Caki2 (cell line): ENCODE results near the gene RTKN2. TPM values are rescaled to one million over a fixed set of nuclear protein-coding genes. Genes with fewer than 3 reads are reported as not detected.
"Not testable (repeated sequence)": the region's sequence is repeated elsewhere in the genome, so short reads cannot be mapped to it uniquely, and the experiment has no call there.

Experiments used
- DNase-seq: peaks from one replicate; pipeline ENCODE4 v3.0.0-alpha.2; 2015; ENCODE audit warnings: low read depth
- in situ Hi-C: cut with HindIII; loops from 2 replicates; pipeline ENCODE4 v1.10.0; 2016; ENCODE audit warnings: low sequenced_read_pairs, low pct_unique_long_range_greater_than_20kb, mixed read lengths
- total RNA-seq: library from RNA; depleted of rRNA; stranded (reverse); fragments of >200 nt; shearing (Covaris generic); gene quantifications from 2 replicates; pipeline ENCODE4 v1.2.3, GENCODE V29; 2014; ENCODE audit warnings: low replicate concordance; rRNA removed

The RTKN2 gene
- total RNA-seq: 3.6 and 4.9 TPM in 2 replicates

GRCh38 chr10:62268399-62269114, at the start of gene RTKN2:
Gene RTKN2 (minus strand): TSS chr10:62268844. CDS start chr10:62268610, 234 bp downstream.
- in situ Hi-C loops: no loop called here
- DNase-seq: peak; percentile 87

GRCh38 chr10:62317257-62317656, 48.6 kb upstream of the RTKN2 start:
- in situ Hi-C loops: no loop called here
- no peak for DNase-seq

GRCh38 chr10:62309254-62309653, 40.6 kb upstream of the RTKN2 start:
- DNase-seq: no peak

GRCh38 chr10:62308101-62308500, 39.5 kb upstream of the RTKN2 start:
- DNase-seq: no peak

More at GRCh38 chr10:62309254-62309653, 40.6 kb upstream of the RTKN2 start:
- in situ Hi-C loops: no loop called here

GRCh38 chr10:62307635-62308034, 39.0 kb upstream of the RTKN2 start:
- DNase-seq: no peak
- in situ Hi-C loops: no loop called here

More at GRCh38 chr10:62308101-62308500, 39.5 kb upstream of the RTKN2 start:
- in situ Hi-C loops: no loop called here

GRCh38 chr10:62306663-62307062, 38.0 kb upstream of the RTKN2 start:
- DNase-seq: peak; percentile 38

GRCh38 chr10:62305813-62306212, 37.2 kb upstream of the RTKN2 start:
- in situ Hi-C loops: no loop called here
- DNase-seq: peak; percentile 19

More at GRCh38 chr10:62306663-62307062, 38.0 kb upstream of the RTKN2 start:
- in situ Hi-C loops: no loop called here

GRCh38 chr10:62303922-62304321, 35.3 kb upstream of the RTKN2 start:
- in situ Hi-C loops: no loop called here
- no peak for DNase-seq

GRCh38 chr10:62302760-62303159, 34.1 kb upstream of the RTKN2 start:
- no peak for DNase-seq
- in situ Hi-C loops: no loop called here

- DNase-seq: no peak
- in situ Hi-C loops: no loop called here
These were observed 29.2 kb upstream of the RTKN2 start for GRCh38 chr10:62297857-62298256.

- DNase-seq: no peak
- in situ Hi-C loops: no loop called here
These were observed 15.6 kb upstream of the RTKN2 start for GRCh38 chr10:62284221-62284620.

- in situ Hi-C loops, DNase-seq: not testable (repeated sequence)
These were observed 12.7 kb upstream of the RTKN2 start for GRCh38 chr10:62281348-62281747.

GRCh38 chr10:62280392-62280791, 11.7 kb upstream of the RTKN2 start:
- DNase-seq, in situ Hi-C loops: not testable (repeated sequence)

GRCh38 chr10:62278441-62278910, 9.8 kb upstream of the RTKN2 start:
- peak; percentile 37 for DNase-seq
- in situ Hi-C loops: no loop called here

- in situ Hi-C loops: no loop called here
- no peak for DNase-seq
These were observed 9.3 kb upstream of the RTKN2 start for GRCh38 chr10:62277971-62278370.

- no peak for DNase-seq
- in situ Hi-C loops: no loop called here
These were observed 1.4 kb upstream of the RTKN2 start for GRCh38 chr10:62270020-62270419.

- DNase-seq: no peak
- in situ Hi-C loops: no loop called here
These were observed 631 bp downstream of the RTKN2 start for GRCh38 chr10:62268027-62268398.

GRCh38 chr10:62266611-62267010, 2.0 kb downstream of the RTKN2 start:
- no peak for DNase-seq

GRCh38 chr10:62266147-62266546, 2.5 kb downstream of the RTKN2 start:
- no peak for DNase-seq
- in situ Hi-C loops: no loop called here

More at GRCh38 chr10:62266611-62267010, 2.0 kb downstream of the RTKN2 start:
- in situ Hi-C loops: no loop called here
